ENCODE measurements around the gene PGLYRP4.

Gene PGLYRP4, protein sequence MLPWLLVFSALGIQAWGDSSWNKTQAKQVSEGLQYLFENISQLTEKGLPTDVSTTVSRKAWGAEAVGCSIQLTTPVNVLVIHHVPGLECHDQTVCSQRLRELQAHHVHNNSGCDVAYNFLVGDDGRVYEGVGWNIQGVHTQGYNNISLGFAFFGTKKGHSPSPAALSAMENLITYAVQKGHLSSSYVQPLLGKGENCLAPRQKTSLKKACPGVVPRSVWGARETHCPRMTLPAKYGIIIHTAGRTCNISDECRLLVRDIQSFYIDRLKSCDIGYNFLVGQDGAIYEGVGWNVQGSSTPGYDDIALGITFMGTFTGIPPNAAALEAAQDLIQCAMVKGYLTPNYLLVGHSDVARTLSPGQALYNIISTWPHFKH

GRCh38 chr1:153348511-153349362, at the start of gene PGLYRP4:
PGLYRP4 (minus strand) TSS chr1:153348841; CDS start chr1:153347932, 909 bp downstream.
- no peak for DNase-seq

DNA sequence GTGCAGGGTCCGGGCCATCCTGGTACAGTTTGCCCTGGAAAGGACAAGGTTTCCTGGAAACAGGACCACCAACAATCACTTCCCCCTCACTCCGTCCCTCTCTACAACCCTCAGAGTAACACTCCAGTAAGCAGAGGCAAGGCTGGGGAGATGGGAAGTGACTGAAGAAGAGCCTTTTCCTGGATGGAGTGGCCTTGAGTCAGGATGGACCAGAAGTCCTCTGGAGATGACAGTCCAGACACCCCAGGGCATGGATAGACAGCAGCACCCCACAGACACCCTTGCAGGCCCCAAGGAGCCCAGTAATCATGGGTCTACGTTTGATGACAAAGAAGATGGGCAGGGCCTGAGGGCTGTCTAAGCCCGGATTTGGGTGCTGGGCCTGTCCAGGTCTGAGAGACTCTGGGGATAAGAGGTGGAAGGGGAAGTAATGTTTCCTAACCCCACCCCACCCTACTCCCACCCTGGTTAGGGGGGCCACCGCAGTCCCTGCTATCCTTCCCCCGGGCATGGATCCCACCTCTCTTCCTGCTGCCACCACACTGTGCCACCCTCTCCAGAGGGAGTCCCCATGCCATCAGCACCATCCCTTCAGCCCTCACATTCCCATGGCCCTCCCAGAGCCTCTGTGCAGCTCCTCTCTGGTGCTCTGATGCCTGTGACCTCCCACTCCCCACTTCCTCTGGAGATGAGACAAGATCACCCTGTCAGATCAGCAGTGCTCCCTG, 49.4 kb upstream of the PGLYRP4 start:
- no peak for DNase-seq

DNA sequence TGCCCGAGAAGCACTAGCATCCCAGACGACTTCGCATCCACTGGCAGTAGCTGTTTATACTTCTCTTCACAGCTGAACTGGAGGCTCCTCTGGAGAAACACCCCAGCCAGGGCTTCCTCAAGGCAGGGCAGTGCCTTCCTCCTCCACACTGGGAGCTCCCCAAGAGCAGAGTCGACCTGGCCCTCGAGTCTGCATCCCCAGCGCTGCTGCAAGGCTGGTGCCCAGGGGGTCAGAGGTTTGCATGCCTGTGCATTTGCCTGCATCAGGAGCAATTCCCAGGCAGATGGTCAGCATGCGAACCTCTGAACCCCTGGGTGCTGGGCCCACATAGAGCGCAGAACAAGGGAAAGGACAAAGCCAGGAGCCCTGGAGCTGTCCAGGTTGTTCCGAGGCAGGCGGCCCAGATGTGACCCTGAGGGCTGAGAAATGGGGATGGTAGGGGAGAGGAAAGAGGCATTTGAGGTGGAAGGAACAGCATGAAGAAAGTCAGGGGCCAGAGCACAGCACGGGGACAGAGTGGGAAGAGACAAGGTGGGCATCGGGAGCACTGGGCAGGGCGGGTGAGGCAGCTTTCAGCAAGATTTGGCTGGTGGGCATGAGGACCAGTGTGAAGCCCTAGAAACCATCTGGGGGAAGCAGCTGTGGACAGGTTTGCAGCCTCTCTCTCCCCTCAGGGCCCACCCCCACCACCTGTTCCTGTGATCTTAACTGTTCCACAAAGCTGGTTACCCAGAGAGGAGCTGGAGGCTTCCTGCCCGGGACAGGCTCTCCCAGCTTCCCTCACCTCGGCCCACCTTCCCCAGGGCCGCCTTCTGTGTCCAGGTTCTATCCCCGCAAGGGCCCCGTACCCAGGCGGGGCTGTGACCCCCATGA, 48.6 kb upstream of the PGLYRP4 start:
- no peak for DNase-seq

GRCh38 chr1:153396461-153396860, 47.8 kb upstream of the PGLYRP4 start:
- no peak for DNase-seq

GRCh38 chr1:153395776-153396175, 47.1 kb upstream of the PGLYRP4 start:
- no peak for DNase-seq

DNA sequence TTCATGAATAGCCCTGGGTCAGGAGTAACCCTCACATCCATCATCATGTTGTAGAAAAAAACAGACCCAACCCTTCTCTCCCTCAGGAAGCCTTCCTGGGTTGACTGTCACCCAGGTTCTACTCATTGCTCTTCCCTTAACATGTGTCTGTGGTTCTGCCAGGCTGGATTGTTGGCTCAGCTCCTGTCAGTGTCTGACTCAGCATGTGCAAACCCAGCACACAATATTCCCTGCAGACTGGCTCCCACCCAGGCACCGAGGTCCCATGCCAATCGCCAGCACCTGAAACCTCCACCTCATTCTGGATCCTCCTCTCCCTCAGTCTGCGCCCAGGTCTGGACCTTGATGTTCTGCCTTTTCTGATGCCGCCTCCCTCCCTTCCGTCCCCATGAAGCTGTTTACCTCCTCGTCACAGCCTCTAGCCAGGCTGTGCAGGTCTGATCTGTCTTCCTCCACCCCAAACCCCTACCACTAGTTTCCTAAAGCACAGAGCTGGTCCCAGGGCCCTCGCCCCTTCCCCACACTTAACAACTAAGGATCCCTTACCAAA, 46.6 kb upstream of the PGLYRP4 start:
- DNase-seq = no peak

- no peak for DNase-seq
Measured at GRCh38 chr1:153394391-153394790, 45.8 kb upstream of the PGLYRP4 start.

DNA sequence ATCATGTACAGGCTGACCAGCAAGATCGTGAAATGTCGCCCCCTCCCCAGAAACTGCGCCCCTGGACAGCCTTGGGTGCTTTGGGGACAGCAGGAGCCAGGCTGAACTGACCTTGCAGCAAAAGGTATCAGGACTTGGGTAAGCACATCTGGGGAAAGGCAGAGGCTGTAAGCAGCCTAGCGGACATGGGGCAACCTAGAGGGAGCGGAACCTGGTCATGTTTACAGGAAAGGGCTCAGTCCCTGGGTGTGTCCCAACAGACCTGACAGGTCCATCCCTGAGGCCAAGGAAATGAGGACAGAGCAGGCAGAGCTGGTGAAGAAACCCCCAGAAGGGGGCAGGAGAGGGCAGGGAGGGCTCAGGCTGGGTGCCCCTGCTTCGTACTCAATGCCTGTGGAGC, 45.3 kb upstream of the PGLYRP4 start:
- DNase-seq = no peak

DNA sequence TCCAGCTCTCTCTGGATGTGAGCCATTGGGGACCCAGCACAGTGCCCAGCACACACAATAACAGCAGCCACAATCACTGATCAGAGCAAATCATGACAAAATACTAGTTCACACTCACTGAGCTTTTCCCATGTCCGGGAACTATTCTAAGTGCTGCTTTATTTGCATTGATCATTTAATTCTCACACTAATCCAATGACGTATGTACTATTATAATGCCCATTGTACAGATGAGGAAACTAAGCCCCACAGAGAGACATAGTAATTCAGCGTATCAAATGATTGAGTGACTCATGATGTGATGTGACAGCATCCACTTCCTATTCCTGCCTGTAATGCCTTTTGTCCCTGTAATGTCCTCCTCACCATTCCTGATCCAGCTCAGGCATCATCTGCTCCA, 44.2 kb upstream of the PGLYRP4 start:
- DNase-seq = no peak

DNA sequence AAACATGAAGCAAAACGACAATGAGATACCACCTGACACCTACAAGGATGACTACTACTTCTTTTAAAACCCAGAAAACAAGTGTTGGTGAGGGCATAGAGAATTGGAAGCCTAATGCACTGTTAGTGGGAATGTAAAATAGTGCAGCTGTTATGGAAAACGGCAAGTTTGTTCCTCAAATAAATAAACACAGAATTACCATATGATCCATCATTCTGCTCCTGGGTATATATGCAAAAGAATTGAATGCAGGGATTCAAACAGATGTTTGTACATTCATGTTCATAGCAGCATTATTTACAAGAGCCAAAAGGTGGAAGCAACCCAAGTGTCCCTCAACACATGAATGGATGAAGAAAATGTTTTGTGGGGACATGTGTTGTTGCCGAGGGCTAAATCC, 43.6 kb upstream of the PGLYRP4 start:
- no peak for DNase-seq

GRCh38 chr1:153390938-153391710, 42.5 kb upstream of the PGLYRP4 start, which contains the start of gene S100A8:
S100A8 (minus strand) TSS chr1:153391073; CDS start chr1:153390535, 538 bp downstream.
- DNase-seq = no peak

DNA sequence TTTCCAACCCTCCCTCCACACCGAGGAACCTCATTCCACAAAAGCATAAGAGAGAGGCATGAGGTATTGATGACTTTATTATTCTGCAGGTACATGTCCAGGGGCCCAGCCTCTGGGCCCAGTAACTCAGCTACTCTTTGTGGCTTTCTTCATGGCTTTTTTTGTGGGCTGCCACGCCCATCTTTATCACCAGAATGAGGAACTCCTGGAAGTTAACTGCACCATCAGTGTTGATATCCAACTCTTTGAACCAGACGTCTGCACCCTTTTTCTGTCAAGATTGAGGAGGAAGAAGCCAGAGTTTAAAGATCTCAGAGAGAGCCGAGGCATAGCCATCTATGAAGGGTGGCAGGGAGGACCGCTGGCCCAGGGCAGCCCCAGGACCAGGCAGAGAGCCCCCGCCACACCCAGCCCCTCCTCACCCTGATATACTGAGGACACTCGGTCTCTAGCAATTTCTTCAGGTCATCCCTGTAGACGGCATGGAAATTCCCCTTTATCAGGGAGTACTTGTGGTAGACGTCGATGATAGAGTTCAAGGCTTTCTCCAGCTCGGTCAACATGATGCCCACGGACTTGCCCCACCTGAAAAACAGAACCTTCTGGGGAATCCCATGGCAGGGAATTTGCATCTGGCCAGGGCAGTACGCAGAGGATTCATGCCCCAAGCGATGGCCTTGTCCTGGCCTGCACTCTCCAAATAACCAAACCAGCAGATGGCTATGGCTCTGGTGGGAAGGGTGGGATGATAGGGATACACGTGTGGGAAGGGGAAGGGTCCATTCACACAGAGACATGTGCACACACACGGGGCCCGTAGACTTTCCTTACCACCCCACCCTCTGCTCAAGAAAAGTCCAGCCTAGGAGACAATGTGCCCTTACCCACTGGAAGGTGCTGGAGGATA, 41.6 kb upstream of the PGLYRP4 start:
- DNase-seq = no peak

GRCh38 chr1:153389401-153389800, 40.8 kb upstream of the PGLYRP4 start:
- DNase-seq = no peak

DNA sequence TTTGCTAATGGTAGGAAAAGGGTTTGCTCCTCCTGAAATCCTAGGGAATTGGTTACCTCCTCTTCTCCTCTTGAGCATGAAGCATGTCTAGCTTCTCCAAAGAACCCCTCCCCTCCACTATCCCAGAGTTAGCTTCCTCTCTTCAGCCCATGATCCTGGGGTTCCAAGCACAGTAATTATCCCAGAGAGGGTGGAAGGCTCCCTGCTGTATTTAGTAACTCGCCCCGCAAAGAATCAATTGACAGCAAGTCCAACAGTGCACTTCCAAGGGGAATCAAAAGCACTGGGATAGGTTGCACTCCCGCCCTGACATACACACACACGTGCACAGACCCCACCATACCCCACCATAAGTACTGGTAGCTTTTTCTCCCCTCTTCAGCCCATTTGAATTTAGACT, 39.1 kb upstream of the PGLYRP4 start:
- no peak for DNase-seq

DNA sequence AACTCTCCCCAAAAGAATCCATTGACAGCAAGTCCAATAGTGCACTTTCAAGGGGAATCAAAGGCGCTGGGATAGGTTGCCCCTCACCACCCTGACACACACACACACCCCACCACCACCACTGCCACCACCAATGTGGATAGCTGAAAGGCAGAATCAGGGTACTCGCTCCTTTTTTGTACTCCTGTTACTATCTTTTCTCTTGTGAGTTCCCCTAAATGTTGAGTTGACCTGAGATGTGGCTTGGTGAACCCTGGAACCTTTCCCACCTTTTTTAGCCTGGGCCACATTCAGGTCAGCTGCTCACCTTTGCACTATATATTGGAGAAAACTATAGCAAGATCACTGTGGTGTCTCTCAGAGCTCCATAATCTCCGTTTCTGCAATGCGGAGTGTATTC, 38.4 kb upstream of the PGLYRP4 start:
- DNase-seq = no peak

- no peak for DNase-seq
Measured at GRCh38 chr1:153386500-153386901, 37.9 kb upstream of the PGLYRP4 start.

GRCh38 chr1:153384958-153385580, 36.4 kb upstream of the PGLYRP4 start:
- no peak for DNase-seq

- no peak for DNase-seq
Measured at GRCh38 chr1:153380711-153381110, 32.1 kb upstream of the PGLYRP4 start.

DNA sequence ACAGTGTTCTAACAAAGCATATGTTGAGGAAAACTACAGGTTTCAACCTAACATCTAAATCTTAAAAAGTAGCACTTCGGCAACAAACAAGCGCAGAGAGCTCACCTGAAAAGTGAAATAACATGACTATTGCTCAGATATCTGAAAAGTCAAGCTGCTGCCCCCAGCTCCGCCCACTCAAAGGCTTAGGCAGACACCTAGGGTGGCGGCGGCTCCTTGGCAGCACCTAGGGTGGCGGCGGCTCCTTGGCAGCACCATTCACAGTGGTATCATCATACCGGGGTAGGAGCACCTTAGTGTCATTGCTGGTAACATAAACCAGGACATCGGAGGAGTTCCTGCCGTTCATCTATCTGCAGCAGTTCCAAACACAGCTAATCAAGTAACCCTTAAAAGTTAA, 30.9 kb upstream of the PGLYRP4 start:
- no peak for DNase-seq

- no peak for DNase-seq
Measured at GRCh38 chr1:153375511-153375910, 26.9 kb upstream of the PGLYRP4 start, which contains the start of gene S100A12. S100A12 (minus strand) TSS chr1:153375621; CDS start chr1:153374592, 1,029 bp downstream.

All from NCI-H510A treated with DMSO at 0.1 percent for 48 hours (cell line).